K562 (cell line): Measurements from ENCODE around the gene TCF7. TPM values are rescaled to one million over a fixed set of nuclear protein-coding genes. Genes with fewer than 3 reads are reported as not detected.

Experiments used
- ATAC-seq: fragments of 200-7000 bp; cut with Tn5 transposase; 3 replicates; pipeline ENCODE4 v1.9.1; 2020; ENCODE audit warnings: moderate library complexity
- BruUV-seq: library from RNA; stranded (reverse); fragments of 400-500 nt; replicated peaks from 2 replicates; lab custom pipeline; 2021; lab: Mats Ljungman, UMichigan
- CTCF ChIA-PET: fragments of 300-600 bp; formaldehyde crosslinking; extraction: SDS; loops from one replicate; lab custom pipeline; 2021; ENCODE audit warnings: low intra/inter-chr PET ratio; lab: Yijun Ruan, JAX
- POLR2A ChIA-PET: fragments of 300-600, 350-650 bp; sonication (Branson Sonifier 250); formaldehyde crosslinking; extraction: SDS; loops from one replicate; lab custom pipeline; 2021; ENCODE audit warnings: antibody characterized with exemption, inconsistent platforms; lab: Yijun Ruan, JAX
- DNase-seq, 4 experiments: peaks; one replicate each; pipeline versions ENCODE4 v3.0.0 to v3.0.0-alpha.2; 2011 to 2018; ENCODE audit warnings: low spot score in 3 of 4, mixed read lengths in 3 of 4; ENCODE audit errors: extremely low read depth in 1 of 4
- FAIRE-seq: peaks from 2 replicates; lab custom pipeline; 2011; peaks lifted over from hg19 to GRCh38; lab: Jason Lieb, UNC
- H2AFZ ChIP-seq: 2 replicates; pipeline ENCODE4 v1.6.0; 2011; ENCODE audit warnings: low read depth, low read length, control low read depth, inconsistent platforms
- H3K27ac ChIP-seq: fragments of 200-600 bp; 3 replicates; pipeline ENCODE4 v1.8.0; 2011; ENCODE audit warnings: low read depth, mild to moderate bottlenecking, control low read depth, inconsistent platforms, low read length, moderate library complexity, mixed read lengths; ENCODE audit errors: extremely low read depth
- H3K27me3 ChIP-seq, 2 experiments: fragments of 300-600 bp in 1 of 2; 2 replicates in 1 of 2; 3 replicates in 1 of 2; pipeline versions ENCODE4 v1.6.0 to v1.8.0; 2011; ENCODE audit warnings: inconsistent platforms in 2 of 2, low read length in 2 of 2, mild to moderate bottlenecking in 1 of 2, mixed read lengths in 1 of 2, moderate library complexity in 1 of 2; ENCODE audit not compliant: control insufficient read depth in 2 of 2, insufficient read depth in 2 of 2
- H3K36me3 ChIP-seq: fragments of 300-600 bp; 3 replicates; pipeline ENCODE4 v1.8.0; 2011; ENCODE audit warnings: mild to moderate bottlenecking, low read length, inconsistent platforms; ENCODE audit not compliant: control insufficient read depth, insufficient read depth
- H3K4me1 ChIP-seq, 2 experiments: fragments of 200-600 bp in 1 of 2; replicated peaks in 1 of 2; 2 replicates in 1 of 2; 3 replicates in 1 of 2; pipeline versions ENCODE4 v1.5.1 to v1.8.0; 2011; ENCODE audit warnings: inconsistent platforms in 2 of 2, low read length in 2 of 2, mild to moderate bottlenecking in 1 of 2, mixed read lengths in 1 of 2, moderate library complexity in 1 of 2; ENCODE audit not compliant: control insufficient read depth in 2 of 2, insufficient read depth in 2 of 2
- H3K4me2 ChIP-seq: 2 replicates; pipeline ENCODE4 v1.6.1; 2011; ENCODE audit warnings: low read length, control low read depth, inconsistent platforms, mixed read lengths; ENCODE audit not compliant: insufficient read depth
- H3K4me3 ChIP-seq: fragments of 200-600 bp; sonication (generic), shearing (Covaris generic); 2 replicates; pipeline ENCODE4 v1.5.1; 2016; ENCODE audit warnings: control low read depth, inconsistent platforms
- H3K79me2 ChIP-seq: fragments of 200-600 bp; 3 replicates; pipeline ENCODE4 v1.8.0; 2011; ENCODE audit warnings: low read length, inconsistent platforms; ENCODE audit not compliant: control insufficient read depth, insufficient read depth
- H3K9ac ChIP-seq, 2 experiments: 2 replicates each; pipeline versions ENCODE4 v1.6.0 to v1.6.1; 2011; ENCODE audit warnings: low read depth in 2 of 2, low read length in 2 of 2, control low read depth in 1 of 2, inconsistent platforms in 1 of 2, mild to moderate bottlenecking in 1 of 2, mixed read lengths in 1 of 2; ENCODE audit not compliant: insufficient read depth in 1 of 2
- H3K9me1 ChIP-seq: one replicate; pipeline ENCODE4 v1.6.0; 2011; ENCODE audit warnings: inconsistent platforms, mild to moderate bottlenecking, low read length, moderate library complexity; ENCODE audit not compliant: control insufficient read depth, insufficient read depth
- H3K9me3 ChIP-seq: replicated peaks from 2 replicates; pipeline ENCODE4 v1.5.1; 2011; ENCODE audit warnings: low read depth, low read length, inconsistent platforms; ENCODE audit not compliant: control insufficient read depth, insufficient read depth
- H4K20me1 ChIP-seq: replicated peaks from 2 replicates; pipeline ENCODE4 v1.6.1; 2011; ENCODE audit warnings: low read length, inconsistent platforms, mixed read lengths; ENCODE audit not compliant: control insufficient read depth, insufficient read depth
- ATF3 ChIP-seq, 2 experiments: fragments of 450-650 bp in 1 of 2; sonication (generic) in 1 of 2; formaldehyde crosslinking in 1 of 2; IDR thresholded peaks in 1 of 2; conservative IDR thresholded peaks in 1 of 2; 2 replicates each; pipeline versions ENCODE4 v1.6.1 to v1.8.1; 2016 to 2023; ENCODE audit warnings: mild to moderate bottlenecking in 2 of 2, moderate library complexity in 2 of 2, inconsistent platforms in 1 of 2, missing genetic modification reagents in 1 of 2
- RUNX1 ChIP-seq: sonication (generic); IDR thresholded peaks from 2 replicates; pipeline ENCODE4 v1.6.1; 2016; ENCODE audit warnings: antibody characterized with exemption, low read depth
- ZC3H11A ChIP-seq: IDR thresholded peaks from 2 replicates; pipeline ENCODE4 v1.6.1; 2012; ENCODE audit warnings: low read depth, low read length, improper control_type of control experiment
- WGBS: fragments of 100-300 bp; shearing (Covaris generic); methylation state at CpG from one replicate; pipeline ENCODE4 v1.1.6; 2016; ENCODE audit warnings: low coverage, mixed read lengths; ENCODE audit not compliant: insufficient coverage; ENCODE audit errors: missing lambda C conversion rate; 5-methylcytosine and 5-hydroxymethylcytosine counted together
- in situ Hi-C: fragments of 300-500 bp; cut with MboI; formaldehyde crosslinking; loops from 4 replicates; pipeline ENCODE4 v1.15.0; 2018; ENCODE audit warnings: inconsistent platforms, mixed read lengths
- intact Hi-C: fragments of 100-400 bp; cut with micrococcal nuclease; formaldehyde crosslinking; loops from 2 replicates; pipeline ENCODE4 v1.14.2; 2022
- polyA plus RNA-seq, 8 experiments: library from polyadenylated mRNA; depleted of rRNA in 4 of 8; stranded (reverse) in 5 of 8; unstranded in 3 of 8; fragments of >200 nt; fragmentation: Nextera tagmentation in 2 of 8; fragmentation: Illumina TruSeq in 1 of 8; extraction: Ambion mirVana in 2 of 8; extraction: Trizol in 1 of 8; gene quantifications; 2 replicates each; pipeline versions ENCODE4 v1.2.1 to v1.2.3, GENCODE V29; 2011 to 2014; ENCODE audit warnings: inconsistent platforms in 1 of 8, missing spikeins in 1 of 8
- total RNA-seq, 7 experiments: library from RNA; depleted of rRNA in 6 of 7; stranded (reverse); fragments of >200 nt in 6 of 7; fragmentation: Illumina TruSeq in 2 of 7; extraction: Trizol in 2 of 7; gene quantifications; 2 replicates each; pipeline versions ENCODE4 v1.2.1 to v1.2.3, GENCODE V29; 2011 to 2021; ENCODE audit warnings: low replicate concordance in 1 of 7

The TCF7 gene
- total and polyA plus RNA-seq, 9 of the 15 experiments (the other 6 are each of a cell fraction or from before 2014, with no cell fraction given), result 1.6 to 14.9 (median 4.2) TPM

- peaks cover 12 to 31% of the 10 kb centered on the region in 2 experiments; a peak in 4 of 5 replicates for H3K27me3 ChIP-seq
- no peak overlapping the region for H3K27ac ChIP-seq
- ChIA-PET POLR2A (interaction anchor here (0.6 to 1.5 kb wide), 2 partner anchors 56 to 272 kb away, joined by 3 read pairs; no protein-coding TSS in a partner anchor), CTCF (no interaction called here)
- intact Hi-C loops (no loop called here), in situ Hi-C loops (no loop called here)
- H3K79me2 ChIP-seq, result no peaks in the 10 kb centered on the region
- ATAC-seq (no peak), DNase-seq (no peak), FAIRE-seq (no peak)
- H3K36me3 ChIP-seq, result no peaks in the 10 kb centered on the region
- H4K20me1 ChIP-seq, result no peaks in the 10 kb centered on the region
- no peaks in the 10 kb centered on the region for H3K9me1 ChIP-seq
- WGBS, result 21% methylated on average over 3 of the region's 3 CpGs
- H3K4me3 ChIP-seq, result no peak overlapping the region
- no peak overlapping the region for H3K9ac ChIP-seq
- H2AFZ ChIP-seq, result no peak overlapping the region
- H3K9me3 ChIP-seq, result no peaks in the 10 kb centered on the region
- H3K4me2 ChIP-seq, result no peak overlapping the region
- peaks cover 0 to 5% of the 10 kb centered on the region in 2 experiments; a peak in 1 of 5 replicates for H3K4me1 ChIP-seq
- 0 out of 2 replicates have a peak, but pooled peaks have one; percentile 28 for TF ChIP-seq ATF3 (IDR thresholded peaks at IDR 0.05)
- no peak for TF ChIP-seq ATF3 (CRISPR knock-in tag; conservative IDR thresholded peaks at IDR 0.05)
- no peak for TF ChIP-seq RUNX1
- TF ChIP-seq ZC3H11A, result peak; percentile 91; the same call in 1 of the 2 replicates
- BruUV-seq, result no TSS peak
Measured at GRCh38 chr5:134095293-134095692, 19.2 kb upstream of the TCF7 start.
